ELR (cell line): ENCODE measurements around the gene HPD.
A peak's percentile ranks its signal among the peaks of the same experiment; 100 is the strongest.

Source experiments
- DNase-seq: peaks from one replicate; pipeline ENCODE4 v3.0.0-alpha.2; 2015; ENCODE audit warnings: low read depth

Gene HPD

DNA sequence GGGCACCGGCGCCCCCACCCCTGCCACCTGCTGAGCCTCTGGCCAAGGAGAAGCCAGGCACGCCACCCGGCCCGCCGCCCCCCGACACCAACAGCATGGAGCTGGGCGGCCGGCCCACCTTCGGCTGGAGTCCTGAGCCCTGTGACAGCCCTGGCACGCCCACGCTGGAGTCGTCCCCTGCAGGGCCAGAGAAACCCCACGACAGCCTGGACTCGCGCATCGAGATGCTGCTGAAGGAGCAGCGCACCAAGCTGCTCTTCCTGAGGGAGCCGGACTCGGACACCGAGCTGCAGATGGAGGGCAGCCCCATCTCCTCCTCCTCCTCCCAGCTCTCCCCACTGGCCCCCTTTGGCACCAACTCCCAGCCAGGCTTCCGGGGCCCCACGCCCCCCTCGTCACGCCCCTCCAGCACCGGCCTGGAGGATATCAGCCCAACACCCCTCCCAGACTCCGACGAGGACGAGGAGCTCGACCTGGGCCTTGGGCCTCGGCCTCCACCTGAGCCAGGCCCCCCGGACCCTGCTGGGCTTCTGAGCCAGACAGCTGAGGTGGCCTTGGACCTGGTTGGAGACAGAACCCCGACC, 48.3 kb downstream of the HPD start:
- DNase-seq: no peak

DNA sequence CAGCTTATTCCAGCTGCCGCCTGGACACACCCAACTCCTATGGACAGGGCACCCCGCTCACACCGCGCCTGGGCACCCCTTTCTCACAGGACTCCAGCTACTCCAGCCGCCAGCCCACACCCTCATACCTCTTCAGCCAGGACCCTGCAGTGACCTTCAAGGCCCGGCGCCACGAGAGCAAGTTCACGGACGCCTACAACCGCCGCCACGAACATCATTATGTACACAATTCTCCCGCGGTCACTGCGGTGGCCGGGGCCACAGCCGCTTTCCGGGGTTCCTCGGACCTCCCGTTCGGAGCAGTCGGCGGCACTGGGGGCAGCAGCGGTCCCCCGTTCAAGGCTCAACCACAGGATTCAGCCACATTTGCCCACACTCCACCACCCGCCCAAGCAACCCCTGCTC, 48.9 kb downstream of the HPD start:
- DNase-seq: no peak

DNA sequence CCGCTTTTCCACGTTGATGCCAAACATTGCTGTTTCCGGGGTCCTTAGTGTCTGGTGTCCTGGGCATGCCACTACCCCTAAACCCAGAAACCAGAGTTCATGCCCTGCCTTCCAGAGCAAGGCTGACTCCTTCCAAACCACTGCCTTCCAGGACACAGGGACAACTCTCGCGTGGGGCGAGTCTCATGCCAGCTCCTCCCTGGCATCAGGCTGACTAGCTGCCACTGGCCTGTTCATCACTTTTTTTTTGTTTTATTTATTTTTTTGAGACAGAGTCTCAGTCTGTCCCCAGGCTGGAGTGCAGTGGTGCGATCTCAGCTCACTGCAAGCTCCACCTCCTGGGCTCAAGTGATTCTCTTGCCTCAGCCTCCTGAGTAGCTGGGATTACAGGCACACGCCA, 50.0 kb downstream of the HPD start:
- no peak for DNase-seq

DNA sequence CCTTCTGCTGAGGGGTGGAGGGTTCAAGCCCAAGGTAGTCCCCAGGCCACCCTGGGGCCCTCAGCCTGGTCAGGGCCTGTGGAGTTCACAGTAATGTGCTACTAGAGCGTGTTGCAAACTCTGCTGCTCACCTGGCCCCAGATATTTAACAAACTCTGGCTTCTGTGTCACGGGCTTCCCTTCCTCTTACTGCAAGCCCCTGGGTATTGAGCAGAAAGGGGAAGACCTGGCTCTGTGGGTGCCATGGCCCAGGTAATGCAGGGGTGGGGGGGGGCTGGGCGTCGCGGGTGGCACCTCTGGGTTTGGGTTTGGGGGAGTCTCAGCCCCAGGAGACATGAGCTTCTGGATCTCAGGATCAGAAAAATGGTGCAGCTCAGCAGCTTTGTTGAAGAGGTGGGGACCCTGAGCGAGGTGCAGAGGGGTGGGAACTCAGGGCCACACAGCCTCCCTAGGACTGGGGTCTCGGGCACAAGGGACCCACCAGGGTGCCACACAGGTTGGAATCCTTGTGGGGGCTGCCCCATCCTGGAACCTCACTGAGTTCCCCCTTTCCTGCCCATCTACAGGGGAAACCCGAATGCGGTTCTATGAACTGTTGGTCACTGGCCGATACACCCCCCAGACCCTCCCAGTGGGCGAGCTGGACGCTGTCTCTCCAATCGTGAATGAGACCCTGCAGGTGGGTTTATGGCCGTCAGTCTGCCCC, 50.9 kb downstream of the HPD start:
- no peak for DNase-seq

DNA sequence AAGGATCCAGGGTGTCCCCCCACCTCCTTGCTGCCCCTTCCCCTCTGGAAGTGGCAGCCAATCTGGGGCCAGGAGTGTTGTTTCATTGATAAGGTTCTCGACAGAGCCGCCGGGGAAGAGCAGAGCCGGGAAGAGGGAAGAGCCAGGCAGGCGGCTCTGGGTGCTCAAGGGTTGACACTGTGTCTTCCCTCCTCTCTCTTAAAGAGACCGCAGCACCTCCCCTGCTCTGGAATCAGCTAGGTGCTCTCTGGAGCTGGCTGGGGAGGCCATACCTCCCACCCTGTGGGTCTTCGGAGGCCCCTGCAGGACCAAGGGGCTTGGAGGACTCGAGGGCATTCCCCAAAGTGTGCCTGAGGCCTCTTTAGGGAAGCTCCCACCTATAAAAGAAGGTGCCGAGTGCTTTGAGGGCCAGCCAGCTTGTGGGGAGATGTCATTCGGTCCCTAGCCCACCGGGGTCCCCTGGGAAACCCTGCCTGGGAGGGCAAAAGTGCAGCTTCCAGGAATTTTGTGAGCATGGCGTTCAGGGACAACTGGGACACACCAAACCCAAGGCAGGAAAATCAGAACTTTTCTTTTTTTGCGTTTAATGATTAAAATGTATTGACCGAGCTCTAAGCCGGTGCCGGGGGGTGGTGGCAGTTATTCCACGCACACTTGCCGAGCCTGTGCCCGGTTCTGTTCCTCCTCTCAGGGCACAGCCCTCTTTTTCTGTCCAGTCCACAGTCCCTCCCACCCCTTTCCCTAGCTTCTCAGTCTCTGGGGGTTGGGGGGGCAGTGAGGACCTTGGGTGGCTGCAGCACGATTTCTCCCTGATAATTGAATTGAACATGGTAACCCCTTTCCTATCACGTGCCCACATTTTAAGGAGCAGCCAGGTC, 51.9 kb downstream of the HPD start:
- no peak for DNase-seq

DNA sequence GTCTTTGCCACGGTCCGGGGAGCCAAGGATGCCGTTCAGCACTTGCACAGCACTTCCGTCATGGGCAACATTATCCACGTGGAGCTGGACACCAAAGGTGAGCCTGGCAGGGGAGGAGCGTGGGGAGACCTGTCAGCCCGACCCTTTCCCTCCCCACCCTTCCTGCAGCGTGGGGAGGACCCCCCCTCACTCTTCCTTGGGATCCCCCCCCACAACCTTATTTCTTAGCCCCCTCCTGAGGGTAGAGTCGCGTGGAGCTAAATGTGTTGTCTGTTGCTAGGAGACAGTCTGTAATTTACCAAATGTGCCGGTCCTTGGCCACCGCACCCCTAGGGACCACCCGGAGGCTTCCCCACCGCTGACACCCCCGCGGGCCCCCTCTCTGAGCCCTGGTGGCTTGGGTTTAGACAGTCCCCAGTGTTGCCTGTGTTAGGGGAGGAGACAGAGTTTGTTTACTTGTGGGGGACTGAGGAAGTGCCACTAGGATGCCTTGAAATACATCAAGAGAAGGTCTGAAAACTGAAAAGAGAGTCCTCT, 52.6 kb downstream of the HPD start:
- DNase-seq: no peak

DNA sequence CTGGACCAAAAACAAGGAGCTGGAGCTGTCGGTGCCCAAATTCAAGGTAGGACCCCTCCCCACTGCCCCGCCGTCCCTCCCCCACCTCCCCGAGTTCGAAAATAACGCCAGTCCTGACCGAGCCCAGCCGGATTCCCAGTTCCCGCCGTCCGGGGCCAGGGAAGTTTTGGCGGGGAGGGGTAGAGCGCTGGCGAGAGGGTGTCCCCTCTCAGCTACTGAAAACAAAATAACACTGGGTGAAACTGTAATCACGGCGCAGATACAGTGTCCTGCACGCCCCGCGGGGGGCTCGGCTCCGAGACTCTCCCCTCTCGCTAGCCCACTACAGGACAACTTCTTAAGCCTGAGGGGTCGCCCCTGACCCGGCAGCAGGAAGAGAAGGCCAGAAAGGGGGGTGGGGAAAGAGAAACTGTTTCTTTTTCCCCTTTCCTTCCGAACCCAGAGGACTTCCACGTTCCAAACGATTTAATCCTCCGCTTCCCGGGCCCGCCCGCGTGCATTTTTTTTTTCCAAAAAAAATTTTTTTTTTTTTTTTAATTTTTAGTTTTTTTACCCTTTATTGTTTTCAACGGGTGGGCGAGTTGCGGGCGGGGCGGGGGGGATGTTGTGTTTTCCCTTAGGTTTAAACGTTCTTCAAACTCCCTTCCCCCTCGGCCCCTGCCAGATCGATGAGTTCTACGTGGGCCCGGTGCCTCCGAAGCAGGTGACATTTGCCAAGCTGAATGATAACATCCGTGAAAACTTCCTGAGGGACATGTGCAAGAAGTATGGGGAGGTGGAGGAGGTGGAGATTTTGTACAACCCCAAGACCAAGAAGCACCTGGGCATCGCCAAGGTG, 53.3 kb downstream of the HPD start:
- peak; percentile 61 for DNase-seq

DNA sequence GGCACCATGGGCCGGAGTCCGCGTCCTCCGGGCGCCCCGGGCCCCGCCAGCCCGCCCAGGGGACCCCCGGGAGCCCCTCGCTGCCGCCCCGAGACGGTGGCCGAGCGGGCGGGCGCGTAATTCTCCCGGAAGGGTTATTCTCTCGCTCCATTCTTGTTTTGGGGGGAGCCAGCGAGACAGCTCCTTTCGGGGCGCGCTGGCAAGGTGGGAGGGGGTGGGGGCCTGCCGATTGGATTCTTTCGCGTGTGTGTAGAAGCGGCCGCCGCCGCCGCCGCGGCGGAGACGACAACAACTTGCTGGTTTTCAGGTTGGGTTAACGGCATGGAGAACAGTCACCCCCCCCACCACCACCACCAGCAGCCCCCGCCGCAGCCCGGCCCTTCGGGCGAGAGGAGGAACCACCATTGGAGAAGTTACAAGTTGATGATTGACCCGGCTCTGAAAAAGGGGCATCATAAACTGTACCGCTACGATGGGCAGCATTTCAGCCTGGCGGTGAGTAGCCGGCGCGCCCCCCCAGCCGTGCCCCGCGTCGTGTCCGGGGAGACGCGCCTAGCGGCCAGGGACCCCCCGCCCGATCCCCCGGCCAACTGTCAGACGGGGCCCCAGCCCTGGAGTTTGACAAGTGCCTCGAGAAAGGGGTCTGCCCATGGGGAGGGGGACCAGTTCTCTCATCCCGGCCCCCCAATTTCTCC, 54.1 kb downstream of the HPD start:
- DNase-seq: peak; percentile 48

DNA sequence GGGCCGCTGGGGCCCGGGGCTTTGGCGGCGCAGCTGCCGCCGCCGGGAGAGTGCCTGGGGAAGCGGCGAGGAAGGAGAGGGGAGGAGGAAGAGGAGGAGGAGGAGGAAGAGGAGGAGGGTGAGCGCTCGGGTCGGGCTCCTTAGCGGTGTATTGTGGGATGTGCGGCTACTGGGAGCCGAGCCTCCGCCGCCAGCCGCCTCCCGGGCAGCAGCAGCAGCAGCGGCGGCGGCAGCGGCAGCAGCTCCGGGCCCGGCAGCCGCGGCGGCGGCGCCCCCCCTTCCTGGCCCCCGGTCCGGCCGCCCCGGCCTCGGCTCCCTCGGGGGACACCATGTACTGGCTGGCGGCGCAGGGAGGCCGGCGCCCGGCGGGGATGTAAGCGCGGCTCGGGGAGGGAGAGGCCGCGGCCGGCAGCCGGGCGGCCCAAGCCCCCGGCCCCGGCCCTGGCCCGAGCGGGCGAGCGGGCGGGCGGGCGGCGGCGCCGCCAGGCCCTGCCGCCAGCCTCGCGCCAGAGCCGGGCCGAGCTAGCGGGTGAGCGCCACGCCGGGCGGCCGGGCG, 54.7 kb downstream of the HPD start, which contains the start of gene SETD1B:
TSS of gene SETD1B (plus strand) at position 149 of the 556 bp plus-strand sequence. CDS start 729 bp downstream, outside the sequence.
- DNase-seq: peak; percentile 72

DNA sequence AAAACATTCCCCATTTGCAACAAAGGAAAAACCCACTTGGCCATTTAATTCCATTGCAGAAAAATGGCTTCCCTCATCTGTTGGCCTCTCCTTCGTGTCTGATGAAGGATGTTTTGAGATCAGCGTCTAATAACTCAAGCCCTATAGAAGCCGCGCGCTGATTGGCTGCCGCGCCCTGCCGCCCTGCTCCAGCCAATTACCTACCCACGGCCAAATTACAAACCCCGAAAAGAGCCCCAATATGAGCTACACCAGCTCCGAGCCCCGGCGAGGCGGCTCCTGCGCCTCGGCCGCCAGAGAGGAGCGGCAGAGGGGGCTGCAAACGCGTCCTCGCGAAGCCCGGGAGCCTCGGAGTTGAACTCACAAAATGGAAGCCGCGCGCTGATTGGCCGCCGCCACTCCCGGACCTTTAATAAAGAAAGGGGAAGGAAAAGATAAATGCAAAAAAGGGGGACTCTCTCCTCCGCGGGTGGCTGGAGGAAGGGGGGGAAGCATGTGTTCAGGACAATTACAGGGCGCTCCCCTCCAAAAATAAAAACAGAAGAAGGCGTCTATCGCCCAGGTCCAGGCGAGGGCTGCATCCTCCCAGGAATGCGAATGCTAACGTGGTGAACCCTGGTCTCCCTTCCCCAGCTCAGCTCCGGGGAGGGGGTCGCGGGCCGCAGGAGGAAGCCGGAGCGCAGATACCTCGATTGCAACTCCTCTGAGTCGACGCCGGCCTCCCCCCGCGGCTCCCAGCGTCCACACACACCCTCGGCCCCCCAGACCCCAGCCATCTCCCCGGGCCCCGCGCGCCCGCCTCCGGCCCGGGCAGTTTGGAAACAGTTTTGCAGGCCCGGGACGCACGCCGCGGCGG, 55.6 kb downstream of the HPD start:
- peak; percentile 96 for DNase-seq

DNA sequence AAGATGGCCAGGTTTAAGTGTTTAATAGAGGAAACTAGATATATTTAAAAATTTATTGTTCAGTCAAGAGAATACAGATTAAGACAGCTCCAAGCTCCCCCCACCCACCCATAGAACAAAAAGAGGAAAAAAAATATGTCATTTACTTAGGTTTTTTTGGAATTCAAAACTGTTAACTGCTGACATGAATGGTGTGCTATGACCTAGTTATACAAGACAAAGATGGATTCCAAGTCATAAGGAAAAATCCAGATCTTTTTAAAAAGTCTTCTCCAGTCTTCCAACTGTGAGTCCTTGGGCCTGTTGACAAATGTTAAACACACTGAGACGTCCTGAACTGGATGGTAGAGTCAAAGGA, 56.2 kb downstream of the HPD start:
- DNase-seq: no peak

DNA sequence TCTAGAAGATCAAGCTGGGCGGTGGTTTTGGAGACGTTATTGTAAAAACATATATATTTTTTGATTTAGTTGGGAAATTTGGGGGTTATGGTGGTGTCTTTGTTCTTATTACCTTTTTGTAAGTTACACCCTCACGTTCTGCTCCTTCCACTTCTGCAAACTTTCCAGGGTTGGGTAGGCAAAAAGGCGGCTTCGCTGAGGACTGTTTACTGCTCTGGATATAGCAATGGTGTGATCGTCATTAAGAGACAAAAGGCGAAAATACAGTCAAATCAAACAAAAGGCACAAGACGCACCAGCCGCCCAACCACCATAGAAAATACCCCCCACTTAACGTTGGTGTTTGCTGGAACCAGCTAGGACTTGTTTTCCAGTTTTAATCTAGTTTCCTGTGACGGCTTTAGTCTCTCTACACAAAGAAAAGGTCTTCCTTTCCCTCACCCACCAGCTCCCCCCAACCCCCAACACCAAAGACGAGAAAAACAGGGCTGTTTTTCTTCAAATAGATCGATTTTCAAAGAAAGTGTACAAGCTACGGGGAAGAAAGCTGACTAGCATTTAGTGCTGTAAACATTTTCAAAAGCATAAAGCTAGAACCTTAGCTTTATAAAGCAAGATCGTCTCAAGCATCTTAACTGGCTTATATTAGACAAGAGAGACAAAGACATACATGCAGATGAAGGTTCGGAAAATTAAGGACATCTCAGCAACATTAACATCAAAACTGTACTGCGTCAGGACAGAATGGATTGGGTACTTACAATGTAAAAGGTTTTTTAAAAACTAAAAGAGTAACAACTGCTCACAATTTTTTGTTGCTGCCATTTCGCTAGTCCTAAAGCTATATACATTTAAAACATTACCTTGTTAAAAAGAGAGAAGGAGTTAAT, 56.8 kb downstream of the HPD start:
- no peak for DNase-seq

DNA sequence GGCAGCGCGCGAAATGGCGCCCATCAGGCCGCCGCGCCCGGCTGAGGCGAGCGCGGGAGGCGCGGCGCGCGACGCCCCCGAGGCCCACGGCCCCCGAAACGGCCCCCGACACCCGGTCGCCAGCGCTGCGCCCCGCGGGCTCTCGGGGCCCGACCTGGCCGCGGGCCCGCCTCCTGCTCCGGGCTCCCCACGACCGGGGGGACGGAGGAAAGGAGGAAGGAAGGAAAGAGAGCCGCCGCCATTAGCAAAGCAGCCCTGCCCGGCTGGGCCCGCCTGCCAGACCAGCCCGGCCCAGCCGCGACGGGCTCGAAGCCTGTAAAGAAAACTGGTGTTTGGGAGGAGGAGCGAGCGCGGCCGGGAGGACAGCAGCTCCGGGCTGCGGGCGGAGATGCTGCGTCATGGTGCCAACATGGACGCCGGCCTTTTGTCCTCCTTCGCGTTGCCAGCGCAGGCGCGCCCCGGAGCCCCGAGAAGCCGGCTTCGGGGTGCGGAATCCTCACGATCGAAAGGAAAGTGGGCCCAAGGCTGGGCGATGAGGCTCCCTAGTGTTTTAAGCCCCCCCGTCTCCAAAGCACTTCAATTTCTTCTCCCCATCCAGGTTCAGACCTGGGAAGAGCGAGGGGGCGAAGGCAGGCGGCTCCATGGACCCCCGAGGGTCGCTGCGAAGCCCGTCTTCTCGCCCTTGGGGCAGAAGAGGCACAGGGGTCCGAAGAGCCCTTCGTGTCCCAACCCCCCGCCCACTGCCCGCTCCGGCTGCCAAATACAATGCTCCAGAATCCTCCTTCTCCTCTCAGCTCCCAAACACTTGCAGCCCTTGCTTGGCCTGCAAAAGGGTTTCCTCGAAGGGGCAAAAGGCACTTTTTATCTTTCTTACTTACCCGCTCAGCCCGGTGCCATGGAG, 57.7 kb downstream of the HPD start:
- DNase-seq: peak; percentile 85

DNA sequence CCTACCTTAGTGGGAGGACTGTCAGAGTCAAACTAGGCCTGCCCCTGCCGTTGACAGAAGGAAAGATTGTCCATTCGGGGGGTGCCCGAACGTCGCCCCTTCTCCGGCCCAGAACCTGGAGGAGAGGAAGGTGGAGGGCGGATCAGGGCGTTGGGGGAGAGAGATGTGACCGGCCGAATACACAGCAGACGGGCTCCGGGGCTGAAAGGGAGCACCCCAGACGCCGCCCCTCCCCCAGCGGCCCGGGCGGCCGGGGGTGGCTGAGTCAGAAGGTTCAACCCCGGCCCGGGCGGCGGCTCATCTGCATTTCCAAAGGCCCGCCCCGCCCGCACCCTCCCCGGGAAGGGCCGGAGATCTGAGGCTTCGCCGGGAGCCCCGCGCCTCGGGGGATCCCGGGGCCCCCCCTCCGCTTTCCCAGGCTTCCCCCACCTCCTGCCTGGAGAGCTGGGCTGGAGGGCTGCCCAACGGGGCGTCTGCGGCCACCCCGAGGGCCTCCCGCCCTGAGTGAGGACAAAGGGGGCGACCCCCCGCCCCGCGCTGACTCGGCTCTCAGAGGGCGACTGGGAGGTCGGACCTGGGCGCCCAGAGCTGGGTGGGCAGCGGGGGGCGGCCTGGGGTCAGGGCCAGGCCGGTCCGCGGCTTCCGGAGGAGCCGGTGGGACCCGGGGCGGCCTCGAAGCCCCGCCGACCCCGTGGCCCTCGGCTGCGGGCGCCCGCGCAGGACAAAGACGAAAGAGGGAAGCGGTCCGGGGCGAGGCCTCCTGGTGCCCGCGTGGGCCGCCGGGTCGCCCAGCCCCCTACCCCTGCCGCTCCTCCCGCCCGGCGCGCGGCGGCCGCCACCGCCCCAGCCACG, 58.6 kb downstream of the HPD start:
- DNase-seq: peak; percentile 91

DNA sequence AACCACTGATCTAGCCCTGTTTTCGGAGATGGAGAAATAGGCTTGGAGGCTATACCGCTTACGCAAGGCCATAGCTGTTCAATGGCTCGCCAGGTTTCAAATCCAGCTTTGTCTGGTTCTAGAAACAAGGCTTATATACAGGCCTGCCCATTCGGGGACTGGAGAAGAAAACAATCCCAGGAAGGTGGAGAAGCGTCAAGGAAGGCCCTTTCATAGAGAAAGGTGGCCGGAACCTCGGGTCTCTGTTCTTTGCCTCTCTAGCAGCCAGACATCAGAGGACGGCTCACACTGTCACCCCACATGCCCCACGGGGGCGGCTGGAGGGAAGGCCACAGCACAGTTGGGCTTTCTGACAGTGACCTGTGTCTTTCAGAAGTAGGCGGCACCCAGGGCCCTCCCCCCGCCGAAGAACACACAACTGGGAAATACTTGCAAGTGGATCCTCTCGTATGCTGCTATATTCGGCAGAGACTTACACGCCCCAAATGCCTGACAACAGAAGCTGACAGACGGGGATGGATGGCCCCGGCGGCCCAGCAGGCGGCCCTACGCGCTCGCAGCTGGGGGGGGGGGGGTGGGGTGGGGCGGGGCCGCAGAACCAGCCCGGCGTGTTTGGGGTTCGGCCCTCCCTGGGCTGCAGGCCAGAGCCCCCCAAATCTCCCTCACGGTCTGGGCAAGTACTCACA, 59.4 kb downstream of the HPD start:
- peak; percentile 80 for DNase-seq

DNA sequence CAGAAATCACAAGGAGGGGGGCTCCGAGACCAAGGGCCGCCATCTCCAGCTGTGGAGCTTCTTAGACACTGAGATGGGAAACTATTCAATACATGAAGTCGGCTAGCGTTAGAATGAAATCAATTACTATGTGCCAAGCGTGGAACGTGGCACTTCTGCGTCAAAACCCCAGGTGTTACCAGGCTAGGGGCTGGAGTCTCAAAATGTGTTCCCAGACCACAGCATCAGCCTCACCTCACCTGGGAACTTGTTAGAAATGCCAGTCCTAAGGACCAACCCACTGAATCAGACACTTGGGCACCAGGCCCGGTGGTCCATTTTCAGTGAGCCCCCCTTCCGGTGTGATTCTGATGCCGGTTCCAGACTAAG, 59.9 kb downstream of the HPD start:
- no peak for DNase-seq
